ENCODE data around the gene AGR2. TPM values are rescaled to one million over a fixed set of nuclear protein-coding genes. Genes with fewer than 3 reads are reported as not detected.

The AGR2 gene
- total and polyA plus RNA-seq, 9 donors, result 6.1 to 34.7 (median 11.0) TPM

DNA sequence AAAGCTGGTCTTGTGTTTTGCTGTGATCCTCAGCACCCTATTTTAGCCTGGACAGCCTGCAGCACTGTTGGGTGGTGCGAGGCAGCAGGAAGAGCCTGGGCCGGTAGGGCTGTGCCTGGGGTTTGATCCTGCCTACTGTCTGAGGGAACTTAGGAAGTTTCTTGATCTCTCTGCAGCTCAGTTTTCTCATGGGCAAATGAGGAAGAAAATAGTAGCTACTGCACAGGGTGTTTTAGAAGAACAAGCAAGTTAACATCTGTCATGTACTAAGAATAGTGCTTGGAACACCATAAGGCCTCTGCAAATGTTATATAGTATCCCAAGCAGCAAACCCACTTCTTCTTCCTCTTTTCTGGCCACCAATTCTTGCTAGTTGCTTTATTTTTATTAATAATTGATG lies 12.0 kb upstream of the AGR2 start:
- H3K4me1 ChIP-seq (ENCODE audit: control insufficient read depth, insufficient read depth, low read length), result no peaks in the 10 kb centered on the region
- H3K4me3 ChIP-seq (ENCODE audit: low read length), result no peak overlapping the region
- WGBS (ENCODE audit: insufficient coverage), result 49% methylated on average over 2 of the region's 2 CpGs
- no peaks in the 10 kb centered on the region for H3K9me3 ChIP-seq (replicated peaks; ENCODE audit: control insufficient read depth, low read depth, low read length)
- H3K27me3 ChIP-seq (ENCODE audit: control insufficient read depth, insufficient read depth, low read length), result no peaks in the 10 kb centered on the region
- H3K36me3 ChIP-seq (ENCODE audit: control insufficient read depth, insufficient read depth, low read length), result no peaks in the 10 kb centered on the region
- no peak overlapping the region for H3K27ac ChIP-seq (ENCODE audit: low read length)
- DNase-seq, result peak; percentile 68

GRCh38 chr7:16815001-16815400 lies 10.2 kb upstream of the AGR2 start:
- Histone ChIP-seq H3K36me3 (ENCODE audit: control insufficient read depth, insufficient read depth, low read length) (no peaks in the 10 kb centered on the region), H3K27me3 (ENCODE audit: control insufficient read depth, insufficient read depth, low read length) (no peaks in the 10 kb centered on the region), H3K4me1 (ENCODE audit: control insufficient read depth, insufficient read depth, low read length) (no peaks in the 10 kb centered on the region), H3K9me3 (replicated peaks; ENCODE audit: control insufficient read depth, low read depth, low read length) (no peaks in the 10 kb centered on the region), H3K4me3 (ENCODE audit: low read length) (no peak overlapping the region), H3K27ac (ENCODE audit: low read length) (no peak overlapping the region)
- WGBS (ENCODE audit: insufficient coverage), result 90% methylated on average over 2 of the region's 2 CpGs
- DNase-seq, result no peak

DNA sequence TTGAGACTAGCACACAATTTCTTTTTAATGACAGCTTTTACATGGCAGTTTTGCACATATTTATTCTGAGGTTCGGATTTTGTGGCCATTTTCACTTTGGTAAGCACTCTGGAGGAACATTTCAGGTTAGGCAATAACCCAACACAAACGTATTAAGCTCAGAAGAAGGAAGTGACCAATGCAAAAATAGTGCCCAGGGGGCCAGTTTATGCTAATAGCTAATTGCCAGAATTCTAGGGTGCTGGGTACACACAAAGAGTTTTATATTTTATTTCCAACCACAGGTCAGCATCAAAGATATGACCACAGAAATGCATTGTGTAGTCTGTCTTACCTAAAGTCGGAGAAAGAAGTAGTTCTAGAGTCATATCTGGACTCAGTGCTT lies 8.4 kb upstream of the AGR2 start:
- Histone ChIP-seq H3K27me3 (ENCODE audit: control insufficient read depth, insufficient read depth, low read length) (no peaks in the 10 kb centered on the region), H3K4me1 (ENCODE audit: control insufficient read depth, insufficient read depth, low read length) (no peaks in the 10 kb centered on the region)

GRCh38 chr7:16812542-16813231 lies 7.9 kb upstream of the AGR2 start:
- H3K4me1 ChIP-seq (ENCODE audit: control insufficient read depth, insufficient read depth, low read length), result no peaks in the 10 kb centered on the region
- no peak overlapping the region for H3K27ac ChIP-seq (ENCODE audit: low read length)
- H3K36me3 ChIP-seq (ENCODE audit: control insufficient read depth, insufficient read depth, low read length), result no peaks in the 10 kb centered on the region
- no peak for DNase-seq
- no peak overlapping the region for H3K4me3 ChIP-seq (ENCODE audit: low read length)
- H3K27me3 ChIP-seq (ENCODE audit: control insufficient read depth, insufficient read depth, low read length), result no peaks in the 10 kb centered on the region
- no CpG with 5 or more reads among the region's 4 CpGs for WGBS (ENCODE audit: insufficient coverage)
- no peaks in the 10 kb centered on the region for H3K9me3 ChIP-seq (replicated peaks; ENCODE audit: control insufficient read depth, low read depth, low read length)

More for the DNA sequence above, 8.4 kb upstream of the AGR2 start:
- peak; percentile 49 for DNase-seq
- Histone ChIP-seq H3K4me3 (ENCODE audit: low read length) (no peak overlapping the region), H3K27ac (ENCODE audit: low read length) (no peak overlapping the region), H3K36me3 (ENCODE audit: control insufficient read depth, insufficient read depth, low read length) (no peaks in the 10 kb centered on the region), H3K9me3 (replicated peaks; ENCODE audit: control insufficient read depth, low read depth, low read length) (no peaks in the 10 kb centered on the region)
- WGBS (ENCODE audit: insufficient coverage), result 60% methylated on average over 1 of the region's 3 CpGs

- Histone ChIP-seq H3K36me3 (ENCODE audit: control insufficient read depth, insufficient read depth, low read length) (no peaks in the 10 kb centered on the region), H3K4me3 (ENCODE audit: low read length) (no peak overlapping the region), H3K4me1 (ENCODE audit: control insufficient read depth, insufficient read depth, low read length) (no peaks in the 10 kb centered on the region), H3K27ac (ENCODE audit: low read length) (no peak overlapping the region), H3K27me3 (ENCODE audit: control insufficient read depth, insufficient read depth, low read length) (no peaks in the 10 kb centered on the region), H3K9me3 (replicated peaks; ENCODE audit: control insufficient read depth, low read depth, low read length) (no peaks in the 10 kb centered on the region)
- WGBS (ENCODE audit: insufficient coverage), result no CpG with 5 or more reads among the region's 2 CpGs
- peak; percentile 34 for DNase-seq
These were observed 6.8 kb upstream of the AGR2 start for GRCh38 chr7:16811551-16811950.

DNA sequence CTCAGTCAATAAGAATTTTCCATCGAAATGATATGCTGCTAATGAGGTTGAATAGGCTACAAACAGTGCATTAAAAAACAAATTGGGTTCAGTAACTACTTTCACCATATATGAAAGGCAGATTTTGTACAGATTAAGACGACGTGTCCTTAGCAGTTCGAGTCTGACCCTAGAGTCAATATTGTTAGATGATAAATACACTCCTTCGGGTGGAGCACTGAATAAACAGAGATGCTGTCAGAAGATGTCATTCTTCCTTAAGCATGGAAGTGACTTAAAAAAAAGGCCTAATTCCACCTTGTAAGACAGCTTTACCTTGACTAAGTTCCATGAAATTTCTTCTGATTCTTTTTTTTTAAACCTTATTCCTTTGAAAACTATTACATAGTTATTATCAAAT lies 5.8 kb upstream of the AGR2 start:
- Histone ChIP-seq H3K9me3 (replicated peaks; ENCODE audit: control insufficient read depth, low read depth, low read length) (no peaks in the 10 kb centered on the region), H3K36me3 (ENCODE audit: control insufficient read depth, insufficient read depth, low read length) (no peaks in the 10 kb centered on the region), H3K27ac (ENCODE audit: low read length) (no peak overlapping the region), H3K4me3 (ENCODE audit: low read length) (no peak overlapping the region), H3K27me3 (ENCODE audit: control insufficient read depth, insufficient read depth, low read length) (no peaks in the 10 kb centered on the region), H3K4me1 (ENCODE audit: control insufficient read depth, insufficient read depth, low read length) (no peaks in the 10 kb centered on the region)
- WGBS (ENCODE audit: insufficient coverage), result no CpG with 5 or more reads among the region's 5 CpGs
- no peak for DNase-seq

GRCh38 chr7:16810112-16810511 lies 5.3 kb upstream of the AGR2 start:
- WGBS (ENCODE audit: insufficient coverage), result 33% methylated on average over 1 of the region's 2 CpGs
- no peak for DNase-seq
- no peak overlapping the region for H3K4me3 ChIP-seq (ENCODE audit: low read length)

GRCh38 chr7:16805441-16805840 lies 642 bp upstream of the AGR2 start:
- WGBS (ENCODE audit: insufficient coverage), result no CpG with 5 or more reads among the region's 3 CpGs
- no peak overlapping the region for H3K4me3 ChIP-seq (ENCODE audit: low read length)
- H3K27ac ChIP-seq (ENCODE audit: low read length), result no peak overlapping the region
- no peaks in the 10 kb centered on the region for H3K36me3 ChIP-seq (ENCODE audit: control insufficient read depth, insufficient read depth, low read length)
- no peaks in the 10 kb centered on the region for H3K4me1 ChIP-seq (ENCODE audit: control insufficient read depth, insufficient read depth, low read length)
- H3K27me3 ChIP-seq (ENCODE audit: control insufficient read depth, insufficient read depth, low read length), result no peaks in the 10 kb centered on the region
- DNase-seq, result no peak
- no peaks in the 10 kb centered on the region for H3K9me3 ChIP-seq (replicated peaks; ENCODE audit: control insufficient read depth, low read depth, low read length)

More at GRCh38 chr7:16810112-16810511, 5.3 kb upstream of the AGR2 start:
- H3K27ac ChIP-seq (ENCODE audit: low read length), result no peak overlapping the region
- H3K36me3 ChIP-seq (ENCODE audit: control insufficient read depth, insufficient read depth, low read length), result no peaks in the 10 kb centered on the region
- H3K27me3 ChIP-seq (ENCODE audit: control insufficient read depth, insufficient read depth, low read length), result no peaks in the 10 kb centered on the region
- no peaks in the 10 kb centered on the region for H3K4me1 ChIP-seq (ENCODE audit: control insufficient read depth, insufficient read depth, low read length)
- no peaks in the 10 kb centered on the region for H3K9me3 ChIP-seq (replicated peaks; ENCODE audit: control insufficient read depth, low read depth, low read length)

- Histone ChIP-seq H3K9me3 (replicated peaks; ENCODE audit: control insufficient read depth, low read depth, low read length) (no peaks in the 10 kb centered on the region), H3K4me3 (ENCODE audit: low read length) (no peak overlapping the region), H3K27ac (ENCODE audit: low read length) (no peak overlapping the region), H3K27me3 (ENCODE audit: control insufficient read depth, insufficient read depth, low read length) (no peaks in the 10 kb centered on the region), H3K36me3 (ENCODE audit: control insufficient read depth, insufficient read depth, low read length) (no peaks in the 10 kb centered on the region), H3K4me1 (ENCODE audit: control insufficient read depth, insufficient read depth, low read length) (no peaks in the 10 kb centered on the region)
- whole genome bisulfite sequencing (ENCODE audit: insufficient coverage), result 74% methylated on average over 3 of the region's 7 CpGs
- no peak for DNase-seq
These were observed 722 bp downstream of the AGR2 start for GRCh38 chr7:16803881-16804673.

DNA sequence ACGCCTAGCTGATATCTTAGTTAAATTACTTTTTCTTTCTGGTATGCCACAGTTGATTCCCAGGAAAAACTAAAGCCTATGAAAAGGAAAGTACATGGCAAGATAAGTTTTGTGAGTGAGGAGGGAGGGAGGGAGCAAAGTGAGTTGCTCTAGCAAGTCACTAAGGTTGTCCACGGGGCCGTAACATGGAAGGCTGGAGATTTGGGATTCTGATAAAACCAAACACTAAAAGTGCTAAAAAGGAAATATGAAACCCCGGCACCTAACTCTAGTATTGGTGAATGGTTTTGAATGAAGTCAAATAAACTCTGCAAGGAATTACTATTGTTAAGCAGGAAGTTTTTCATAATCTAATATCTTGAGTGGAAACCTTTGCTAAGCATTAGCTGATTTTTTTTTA lies 1.7 kb downstream of the AGR2 start:
- WGBS (ENCODE audit: insufficient coverage), result no CpG with 5 or more reads among the region's 4 CpGs
- no peak for DNase-seq
- H3K27me3 ChIP-seq (ENCODE audit: control insufficient read depth, insufficient read depth, low read length), result no peaks in the 10 kb centered on the region
- no peaks in the 10 kb centered on the region for H3K4me1 ChIP-seq (ENCODE audit: control insufficient read depth, insufficient read depth, low read length)
- H3K36me3 ChIP-seq (ENCODE audit: control insufficient read depth, insufficient read depth, low read length), result no peaks in the 10 kb centered on the region
- H3K9me3 ChIP-seq (replicated peaks; ENCODE audit: control insufficient read depth, low read depth, low read length), result no peaks in the 10 kb centered on the region
- no peak overlapping the region for H3K27ac ChIP-seq (ENCODE audit: low read length)
- no peak overlapping the region for H3K4me3 ChIP-seq (ENCODE audit: low read length)
